CD4-positive, alpha-beta memory T cell (primary cell): ENCODE measurements around the gene GSK3B. TPM values are rescaled to one million over a fixed set of nuclear protein-coding genes. Genes with fewer than 3 reads are reported as not detected.

ENCODE experiments used
- CTCF ChIA-PET: fragments of 350-600 bp; sonication (Branson Sonifier 250); formaldehyde crosslinking; loops from one replicate; lab custom pipeline; 2021; ENCODE audit warnings: inconsistent platforms; ENCODE audit not compliant: partially characterized antibody; lab: Charles Lee
- POLR2A ChIA-PET: fragments of 350-600 bp; sonication (Branson Sonifier 250); formaldehyde crosslinking; loops from one replicate; lab custom pipeline; 2021; ENCODE audit not compliant: partially characterized antibody; lab: Charles Lee
- DNase-seq, 5 donors: peaks; one replicate each; pipeline versions ENCODE4 v3.0.0 to v3.0.0-alpha.2; 2020 to 2022; ENCODE audit warnings: mixed read lengths in 1 of 5
- H3K27ac ChIP-seq: one replicate; pipeline ENCODE4 v1.7.0; 2013; ENCODE audit warnings: low read depth, low read length
- H3K27me3 ChIP-seq: 2 replicates; pipeline ENCODE4 v1.7.0; 2013; ENCODE audit warnings: mild to moderate bottlenecking, low read length, moderate library complexity; ENCODE audit not compliant: insufficient read depth
- H3K36me3 ChIP-seq: 2 replicates; pipeline ENCODE4 v1.7.0; 2013; ENCODE audit warnings: mild to moderate bottlenecking, low read length, moderate library complexity; ENCODE audit not compliant: insufficient read depth
- H3K4me1 ChIP-seq: 2 replicates; pipeline ENCODE4 v1.7.0; 2013; ENCODE audit warnings: mild to moderate bottlenecking, low read length, moderate library complexity; ENCODE audit not compliant: insufficient read depth
- H3K4me3 ChIP-seq, 2 donors: one replicate each; pipeline ENCODE4 v1.7.0; 2013; ENCODE audit warnings: low read length in 2 of 2, mild to moderate bottlenecking in 1 of 2
- H3K9me3 ChIP-seq, 2 donors: one replicate each; pipeline ENCODE4 v1.7.0; 2013; ENCODE audit warnings: low read length in 2 of 2, control low read depth in 1 of 2; ENCODE audit not compliant: control insufficient read depth in 1 of 2
- H3K27ac Mint-ChIP-seq, 7 donors: one replicate each; pipeline ENCODE4 v1.8.0; 2020 to 2021; ENCODE audit warnings: mixed read lengths in 7 of 7, mild to moderate bottlenecking in 6 of 7, inconsistent platforms in 3 of 7, moderate library complexity in 3 of 7
- H3K27me3 Mint-ChIP-seq, 2 donors: one replicate each; pipeline ENCODE4 v1.8.0; 2020 to 2021; ENCODE audit warnings: mixed read lengths in 2 of 2
- H3K36me3 Mint-ChIP-seq, 2 donors: one replicate each; pipeline ENCODE4 v1.8.0; 2020 to 2021; ENCODE audit warnings: mixed read lengths in 2 of 2, inconsistent platforms in 1 of 2, mild to moderate bottlenecking in 1 of 2
- H3K4me1 Mint-ChIP-seq, 4 donors: one replicate each; pipeline ENCODE4 v1.8.0; 2020 to 2021; ENCODE audit warnings: mixed read lengths in 4 of 4, mild to moderate bottlenecking in 1 of 4
- H3K4me3 Mint-ChIP-seq, 8 donors: one replicate each; pipeline ENCODE4 v1.8.0; 2020 to 2021; ENCODE audit warnings: mixed read lengths in 8 of 8, mild to moderate bottlenecking in 7 of 8, moderate library complexity in 6 of 8, inconsistent platforms in 3 of 8
- H3K9me3 Mint-ChIP-seq, 8 donors: one replicate each; pipeline ENCODE4 v1.8.0; 2020 to 2021; ENCODE audit warnings: mixed read lengths in 8 of 8, mild to moderate bottlenecking in 5 of 8, inconsistent platforms in 3 of 8, moderate library complexity in 1 of 8
- intact Hi-C: fragments of 100-400 bp; cut with micrococcal nuclease; formaldehyde crosslinking; loops from one replicate; pipeline ENCODE4 v1.15.1; 2023
- polyA plus RNA-seq, 2 donors: library from polyadenylated mRNA; unstranded; fragments of 300-500 nt; fragmentation: Illumina TruSeq; gene quantifications; one replicate each; pipeline ENCODE4 v1.2.3, GENCODE V29; 2021
- total RNA-seq, 2 experiments: library from RNA; stranded (reverse); gene quantifications; one replicate each; pipeline ENCODE4 v1.2.3, GENCODE V29; 2021

Gene GSK3B
- total RNA-seq (10 to 100 TPM; 33.4 to 35.0 TPM), polyA plus RNA-seq (10 to 100 TPM; 10.4 to 17.6 TPM)

DNA sequence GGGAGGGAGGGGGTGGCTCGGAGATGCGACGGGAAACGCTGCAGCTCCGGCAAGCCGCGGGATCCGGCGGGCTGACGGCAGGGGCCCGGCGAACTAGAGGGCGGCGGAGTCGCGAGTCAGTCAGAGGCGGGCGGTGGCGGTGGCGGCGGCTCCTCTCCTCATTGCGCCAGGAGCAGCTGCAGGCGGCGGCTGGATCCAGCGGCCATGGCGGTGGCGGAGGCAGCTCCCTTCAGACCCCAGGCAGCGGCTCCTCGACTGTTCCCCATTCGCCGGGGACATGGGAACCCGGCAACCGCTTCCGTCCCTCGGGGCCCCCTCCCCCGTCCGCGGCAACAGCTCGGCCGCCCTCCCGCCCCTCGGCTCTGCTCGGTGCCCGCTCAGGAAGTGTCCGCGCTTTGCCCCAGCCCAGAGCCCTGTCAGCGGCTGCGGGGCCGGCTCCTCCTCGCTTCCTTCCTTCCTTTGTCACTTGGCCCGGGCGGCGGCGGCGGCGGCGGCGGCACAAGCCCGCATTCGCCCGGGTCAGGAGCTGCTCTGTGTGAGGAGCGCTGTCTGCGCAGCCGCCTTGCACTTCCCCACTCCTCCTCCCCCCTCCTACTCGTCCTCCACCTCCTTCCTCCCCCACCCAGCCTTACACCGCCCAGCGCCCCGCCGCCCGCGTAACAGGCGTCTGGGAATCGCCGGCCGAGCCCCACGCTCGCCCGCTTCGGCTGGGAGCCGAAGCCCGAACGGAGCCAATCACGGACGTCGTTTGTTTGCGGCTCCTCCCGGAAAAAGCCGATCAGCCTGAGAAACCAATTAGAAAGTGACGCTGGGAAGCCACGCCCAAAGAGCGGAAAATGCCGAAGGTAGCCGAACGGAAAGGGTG, at the start of gene GSK3B:
GSK3B (minus strand) TSS at position 537 of the 865 bp plus-strand sequence. CDS start 1,013 bp downstream, outside the sequence.
- Mint-ChIP-seq H3K4me1 (peaks cover 14 to 39% (median 22%) of the 10 kb centered on the region in 4 donors), H3K9me3 (peaks cover 0 to 4% (median 0%) of the 10 kb centered on the region in 8 donors), H3K36me3 (peaks cover 6 to 12% of the 10 kb centered on the region in 2 donors), H3K4me3 (peak within 1 kb of the TSS in 1 of 8 donors; percentile 95), H3K27me3 (peaks cover 0 to 2% of the 10 kb centered on the region in 2 donors), H3K27ac (peak within 1 kb of the TSS in 1 of 7 donors; percentile 98)
- Histone ChIP-seq H3K4me3 (peak within 1 kb of the TSS; percentile 83 to 89), H3K4me1 (peaks cover 44% of the 10 kb centered on the region), H3K27me3 (no peaks in the 10 kb centered on the region), H3K9me3 (no peaks in the 10 kb centered on the region), H3K27ac (peak within 1 kb of the TSS; percentile 96), H3K36me3 (no peaks in the 10 kb centered on the region)
- intact Hi-C loops, result loop anchor here (1.0 to 10.0 kb wide), 16 partner anchors 53 to 1741 kb away; partner anchors contain the start of genes ARHGAP31, COX17, EAF2 and GOLGB1
- ChIA-PET CTCF (interaction anchor here (1.4 to 2.1 kb wide), 3 partner anchors 21 to 323 kb away, joined by 5 read pairs; no protein-coding TSS in a partner anchor), POLR2A (interaction anchor here (0.7 to 3.2 kb wide), 24 partner anchors 10 to 853 kb away, joined by 3 to 47 read pairs (median 6); partner anchors contain the start of genes B4GALT4, COX17, GTF2E1 and LRRC58)
- peak; percentile 79 to 100 (median 84) for DNase-seq

- Histone ChIP-seq H3K27ac (no peak overlapping the region), H3K4me1 (peaks cover 3% of the 10 kb centered on the region), H3K27me3 (no peaks in the 10 kb centered on the region), H3K4me3 (no peak overlapping the region), H3K9me3 (no peaks in the 10 kb centered on the region), H3K36me3 (no peaks in the 10 kb centered on the region)
- H3K27me3 Mint-ChIP-seq, result no peaks in the 10 kb centered on the region
- H3K4me1 Mint-ChIP-seq, result peaks cover 4 to 13% (median 6%) of the 10 kb centered on the region in 4 donors
- peaks cover 0 to 3% (median 0%) of the 10 kb centered on the region in 8 donors for H3K9me3 Mint-ChIP-seq
- intact Hi-C loops, result no loop called here
- no peaks in the 10 kb centered on the region for H3K36me3 Mint-ChIP-seq
- no peak overlapping the region for H3K4me3 Mint-ChIP-seq
- H3K27ac Mint-ChIP-seq, result no peak overlapping the region
- no peak for DNase-seq
- ChIA-PET POLR2A (no interaction called here), CTCF (interaction anchor here (1.2 to 7.8 kb wide), 3 partner anchors 48 to 252 kb away, joined by 3 to 181 read pairs (median 3); no protein-coding TSS in a partner anchor)
Observed at GRCh38 chr3:120143676-120144075, 49.4 kb upstream of the GSK3B start.

GRCh38 chr3:120142236-120142635, 48.0 kb upstream of the GSK3B start:
- Mint-ChIP-seq H3K4me3 (no peak overlapping the region), H3K27me3 (no peaks in the 10 kb centered on the region), H3K9me3 (peaks cover 0 to 3% (median 0%) of the 10 kb centered on the region in 8 donors), H3K27ac (no peak overlapping the region), H3K4me1 (peaks cover 2 to 6% (median 3%) of the 10 kb centered on the region in 4 donors), H3K36me3 (no peaks in the 10 kb centered on the region)
- ChIA-PET POLR2A (no interaction called here), CTCF (no interaction called here)
- Histone ChIP-seq H3K4me3 (no peak overlapping the region), H3K27me3 (no peaks in the 10 kb centered on the region), H3K9me3 (no peaks in the 10 kb centered on the region), H3K36me3 (no peaks in the 10 kb centered on the region), H3K27ac (no peak overlapping the region), H3K4me1 (no peaks in the 10 kb centered on the region)
- no peak for DNase-seq
- intact Hi-C loops, result no loop called here

- Histone ChIP-seq H3K27ac (no peak overlapping the region), H3K27me3 (no peaks in the 10 kb centered on the region), H3K4me3 (no peak overlapping the region), H3K36me3 (no peaks in the 10 kb centered on the region), H3K4me1 (no peaks in the 10 kb centered on the region), H3K9me3 (no peaks in the 10 kb centered on the region)
- no peak overlapping the region for H3K27ac Mint-ChIP-seq
- intact Hi-C loops, result no loop called here
- POLR2A ChIA-PET, result interaction anchor here (0.6 kb wide), 1 partner anchor 9 kb away, joined by 3 read pairs; no protein-coding TSS in a partner anchor
- H3K4me3 Mint-ChIP-seq, result no peak overlapping the region
- no peaks in the 10 kb centered on the region for H3K27me3 Mint-ChIP-seq
- peaks cover 0 to 3% (median 0%) of the 10 kb centered on the region in 8 donors for H3K9me3 Mint-ChIP-seq
- no peaks in the 10 kb centered on the region for H3K4me1 Mint-ChIP-seq
- H3K36me3 Mint-ChIP-seq, result no peaks in the 10 kb centered on the region
- CTCF ChIA-PET, result no interaction called here
- DNase-seq, result no peak
Observed at GRCh38 chr3:120140098-120140742, 46.0 kb upstream of the GSK3B start.

DNA sequence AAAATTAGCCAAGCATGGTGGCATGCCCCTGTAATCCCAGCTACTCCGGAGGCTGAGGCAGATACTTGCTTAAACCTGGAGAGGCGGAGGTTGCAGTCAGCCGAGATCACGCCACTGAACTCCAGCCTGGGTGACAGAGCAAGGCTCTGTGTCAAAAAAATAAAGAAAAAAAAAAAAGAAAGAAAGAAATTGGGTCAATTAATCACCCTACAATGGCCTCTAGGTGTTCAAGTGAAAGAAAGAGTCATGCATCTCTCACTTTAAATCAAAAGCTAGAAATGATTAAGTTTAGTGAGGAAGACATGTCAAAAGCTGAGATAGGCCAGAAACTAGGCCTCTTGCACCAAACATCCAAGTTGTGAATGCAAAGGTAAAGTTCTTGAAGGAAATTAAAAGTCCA, 44.9 kb upstream of the GSK3B start:
- Mint-ChIP-seq H3K4me1 (no peaks in the 10 kb centered on the region), H3K27ac (peak overlapping the region in 1 of 7 donors; percentile 37)

DNA sequence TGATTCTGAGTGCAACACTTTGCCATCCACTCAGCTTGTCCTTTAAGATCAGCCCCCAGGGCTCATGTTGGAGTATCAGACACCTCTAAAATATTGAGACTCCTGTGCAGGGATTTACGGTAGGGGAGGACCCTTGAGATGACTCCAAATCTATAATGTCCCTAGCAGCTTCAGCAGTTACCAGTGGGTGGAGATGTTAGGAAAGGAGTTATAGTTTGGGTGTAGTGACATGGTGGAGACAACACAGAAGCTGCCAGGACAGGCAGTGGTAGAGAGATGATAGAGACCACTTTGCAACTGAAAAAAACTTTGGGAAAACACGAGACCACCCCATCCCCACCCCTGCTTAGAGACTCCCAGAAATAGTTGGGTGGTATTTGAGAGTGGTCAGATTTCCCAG, 43.3 kb upstream of the GSK3B start:
- POLR2A ChIA-PET, result no interaction called here
- Histone ChIP-seq H3K4me3 (no peak overlapping the region), H3K27ac (no peak overlapping the region), H3K27me3 (no peaks in the 10 kb centered on the region), H3K36me3 (no peaks in the 10 kb centered on the region), H3K9me3 (no peaks in the 10 kb centered on the region), H3K4me1 (no peaks in the 10 kb centered on the region)
- CTCF ChIA-PET, result interaction anchor here (0.8 kb wide), 1 partner anchor 9 kb away, joined by 3 read pairs; no protein-coding TSS in a partner anchor
- DNase-seq, result no peak
- intact Hi-C loops, result no loop called here
- Mint-ChIP-seq H3K4me3 (no peak overlapping the region), H3K4me1 (no peaks in the 10 kb centered on the region), H3K9me3 (peaks cover 0 to 3% (median 0%) of the 10 kb centered on the region in 8 donors), H3K27me3 (no peaks in the 10 kb centered on the region), H3K27ac (no peak overlapping the region), H3K36me3 (no peaks in the 10 kb centered on the region)

More for the DNA sequence above, 44.9 kb upstream of the GSK3B start:
- DNase-seq, result no peak
- ChIA-PET POLR2A (no interaction called here), CTCF (interaction anchor here (0.7 kb wide), 1 partner anchor 66 kb away, joined by 3 read pairs; no protein-coding TSS in a partner anchor)
- intact Hi-C loops, result no loop called here
- Histone ChIP-seq H3K27me3 (no peaks in the 10 kb centered on the region), H3K4me1 (no peaks in the 10 kb centered on the region), H3K36me3 (no peaks in the 10 kb centered on the region), H3K9me3 (no peaks in the 10 kb centered on the region), H3K4me3 (no peak overlapping the region), H3K27ac (no peak overlapping the region)
- Mint-ChIP-seq H3K4me3 (no peak overlapping the region), H3K27me3 (no peaks in the 10 kb centered on the region), H3K36me3 (no peaks in the 10 kb centered on the region), H3K9me3 (peaks cover 0 to 3% (median 0%) of the 10 kb centered on the region in 8 donors)

- ChIA-PET POLR2A (no interaction called here), CTCF (no interaction called here)
- intact Hi-C loops, result no loop called here
- H3K9me3 ChIP-seq, result no peaks in the 10 kb centered on the region
- Mint-ChIP-seq H3K4me1 (no peaks in the 10 kb centered on the region), H3K27me3 (no peaks in the 10 kb centered on the region), H3K36me3 (no peaks in the 10 kb centered on the region), H3K27ac (no peak overlapping the region), H3K9me3 (no peaks in the 10 kb centered on the region), H3K4me3 (no peak overlapping the region)
- no peaks in the 10 kb centered on the region for H3K27me3 ChIP-seq
- H3K36me3 ChIP-seq, result no peaks in the 10 kb centered on the region
- DNase-seq, result no peak
- no peaks in the 10 kb centered on the region for H3K4me1 ChIP-seq
- H3K4me3 ChIP-seq, result no peak overlapping the region
- no peak overlapping the region for H3K27ac ChIP-seq
Observed at GRCh38 chr3:120130656-120131055, 36.4 kb upstream of the GSK3B start.
